GM23338 (cell line): Measurements from ENCODE around the gene EHMT2.

Source experiments
- CREB1 ChIP-seq: fragments of 250-450 bp; sonication (Bioruptor Pico); IDR thresholded peaks from 2 replicates; pipeline ENCODE4 v1.5.0; 2020; ENCODE audit warnings: low read depth, mild to moderate bottlenecking, moderate library complexity
- CTCF ChIP-seq, 2 experiments: fragments of 200-600 bp in 1 of 2; sonication (generic) in 1 of 2; conservative IDR thresholded peaks; 2 replicates each; pipeline versions ENCODE4 v1.5.1 to v1.6.1; 2016 to 2017; ENCODE audit warnings: antibody characterized with exemption in 2 of 2, low read depth in 2 of 2, mild to moderate bottlenecking in 2 of 2, moderate library complexity in 1 of 2
- EZH2phosphoT487 ChIP-seq: fragments of 200-600 bp; sonication (generic); IDR thresholded peaks from one replicate; pipeline ENCODE4 v1.8.1; 2018; ENCODE audit warnings: antibody characterized with exemption; ENCODE audit not compliant: unreplicated experiment
- POLR2AphosphoS5 ChIP-seq: IDR thresholded peaks from 2 replicates; pipeline ENCODE4 v1.6.1; 2016; ENCODE audit warnings: antibody characterized with exemption, low read depth
- REST ChIP-seq: IDR thresholded peaks from one replicate; pipeline ENCODE4 v1.6.1; 2018; ENCODE audit warnings: antibody characterized with exemption; ENCODE audit not compliant: unreplicated experiment

- TF ChIP-seq CTCF (conservative IDR thresholded peaks at IDR 0.05; ENCODE audit: low read depth in 2 of 2) (no peak), POLR2AphosphoS5 (no peak), REST (no peak), EZH2phosphoT487 (no peak), CREB1 (CRISPR knock-in tag) (no peak)
Measured at GRCh38 chr6:31911826-31912585, 14.5 kb upstream of the EHMT2 start.
